Panc1 (cell line): ENCODE results near the gene KRTAP5-1. TPM values are rescaled to one million over a fixed set of nuclear protein-coding genes. Genes with fewer than 3 reads are reported as not detected.

Experiments used
- ATAC-seq: fragments of 200-7000 bp; cut with Tn5 transposase; 2 replicates; pipeline ENCODE4 v1.9.1; 2020; ENCODE audit warnings: mild to moderate bottlenecking, moderate library complexity
- BruUV-seq: library from RNA; stranded (reverse); fragments of 400-500 nt; replicated peaks from 2 replicates; lab custom pipeline; 2021; lab: Mats Ljungman, UMichigan
- CTCF ChIA-PET: fragments of 300-600 bp; sonication (Branson Sonifier 250); formaldehyde crosslinking; loops from one replicate; lab custom pipeline; 2022; ENCODE audit warnings: antibody characterized with exemption; lab: Charles Lee
- POLR2A ChIA-PET: fragments of 300-600 bp; sonication (Branson Sonifier 250); formaldehyde crosslinking; loops from one replicate; lab custom pipeline; 2022; ENCODE audit warnings: antibody characterized with exemption; lab: Charles Lee
- DNase-seq: peaks from one replicate; pipeline ENCODE4 v3.0.0-alpha.2; 2010; ENCODE audit warnings: low read depth, low spot score
- H3K27ac ChIP-seq: 2 replicates; pipeline ENCODE4 v1.5.1; 2011; ENCODE audit warnings: mild to moderate bottlenecking, low read length, inconsistent platforms
- H3K27me3 ChIP-seq: fragments of 200-500 bp; sonication (Bioruptor generic); 2 replicates; pipeline ENCODE4 v1.6.0; 2014; ENCODE audit warnings: low read length, inconsistent platforms; ENCODE audit not compliant: control insufficient read depth, insufficient read depth
- H3K36me3 ChIP-seq: fragments of 200-500 bp; sonication (Bioruptor generic); 2 replicates; pipeline ENCODE4 v1.5.1; 2014; ENCODE audit warnings: inconsistent platforms, mild to moderate bottlenecking, low read length, moderate library complexity; ENCODE audit not compliant: control insufficient read depth, insufficient read depth
- H3K4me1 ChIP-seq: 2 replicates; pipeline ENCODE4 v1.5.1; 2011; ENCODE audit warnings: inconsistent platforms, mild to moderate bottlenecking, low read length, moderate library complexity; ENCODE audit not compliant: control insufficient read depth, insufficient read depth
- H3K4me3 ChIP-seq, 2 experiments: 2 replicates each; pipeline ENCODE4 v1.5.1; 2011 to 2012; ENCODE audit warnings: low read depth in 2 of 2, low read length in 2 of 2, mild to moderate bottlenecking in 2 of 2, inconsistent platforms in 1 of 2, moderate library complexity in 1 of 2
- H3K9me3 ChIP-seq: fragments of 200-500 bp; sonication (Bioruptor generic); 2 replicates; pipeline ENCODE4 v1.5.1; 2014; ENCODE audit warnings: low read depth, mild to moderate bottlenecking, inconsistent platforms, low read length, moderate library complexity; ENCODE audit not compliant: control insufficient read depth, insufficient read depth
- CTCF ChIP-seq: fragments of 450-650 bp; IDR thresholded peaks from 2 replicates; pipeline ENCODE4 v1.5.1; 2017; ENCODE audit warnings: mild to moderate bottlenecking
- POLR2AphosphoS5 ChIP-seq: IDR thresholded peaks from 2 replicates; pipeline ENCODE4 v1.6.1; 2012; ENCODE audit warnings: mild to moderate bottlenecking, low read depth, low read length, moderate library complexity
- REST ChIP-seq, 2 experiments: IDR thresholded peaks; 2 replicates each; pipeline ENCODE4 v1.6.1; 2011 to 2012; ENCODE audit warnings: low read depth in 2 of 2, control low read depth in 1 of 2, low read length in 1 of 2, mild to moderate bottlenecking in 1 of 2, moderate library complexity in 1 of 2; ENCODE audit not compliant: insufficient read depth in 1 of 2
- SIN3A ChIP-seq: IDR thresholded peaks from 2 replicates; pipeline ENCODE4 v1.6.1; 2012; ENCODE audit warnings: low read depth, mild to moderate bottlenecking, low read length, moderate library complexity, borderline replicate concordance; ENCODE audit not compliant: insufficient read depth
- TCF7L2 ChIP-seq: IDR thresholded peaks from 2 replicates; pipeline ENCODE4 v1.6.1; 2011; ENCODE audit warnings: mild to moderate bottlenecking, low read depth, low read length, inconsistent platforms
- in situ Hi-C: cut with HindIII; loops from 2 replicates; pipeline ENCODE4 v1.10.0; 2016; ENCODE audit warnings: low sequenced_read_pairs, low pct_unique_long_range_greater_than_20kb
- intact Hi-C: fragments of 100-400 bp; cut with micrococcal nuclease; formaldehyde crosslinking; loops from one replicate; pipeline ENCODE4 v1.10.0; 2022; ENCODE audit not compliant: unreplicated experiment
- total RNA-seq: library from RNA; stranded (reverse); gene quantifications from one replicate; pipeline ENCODE4 v1.2.1, GENCODE V29; 2021; ENCODE audit not compliant: unreplicated experiment

Gene KRTAP5-1
- total RNA-seq, 1 experiment from 2014 or later = not detected

- ATAC-seq = no peak
- POLR2A ChIA-PET = no interaction called here
- TF ChIP-seq REST (IDR thresholded peaks at IDR 0.05; ENCODE audit: insufficient read depth in 1 of 2, low read depth in 2 of 2, low read length in 1 of 2) (no peak), TCF7L2 (no peak)
Observed at GRCh38 chr11:1545432-1545831, 39.7 kb downstream of the KRTAP5-1 start.

GRCh38 chr11:1544536-1544935 lies 40.5 kb downstream of the KRTAP5-1 start:
- BruUV-seq = no TSS peak
- intact Hi-C loops = loop anchor here (10.0 kb wide), 1 partner anchor 280 kb away; no protein-coding TSS in a partner anchor
- in situ Hi-C loops = no loop called here
- no peak overlapping the region for H3K27ac ChIP-seq
- no peak for TF ChIP-seq CTCF
- TF ChIP-seq TCF7L2 = no peak
- TF ChIP-seq SIN3A = no peak
- TF ChIP-seq POLR2AphosphoS5 = no peak
- no peak for TF ChIP-seq REST (IDR thresholded peaks at IDR 0.05; ENCODE audit: insufficient read depth in 1 of 2, low read depth in 2 of 2, low read length in 1 of 2)
- 0 out of 2 replicates have a peak, but pooled peaks cover 2% of the 10 kb centered on the region for H3K27me3 ChIP-seq
- no peaks in the 10 kb centered on the region for H3K9me3 ChIP-seq
- H3K4me3 ChIP-seq = no peak overlapping the region
- DNase-seq = no peak
- ChIA-PET POLR2A (no interaction called here), CTCF (no interaction called here)
- peaks cover 10% of the 10 kb centered on the region for H3K4me1 ChIP-seq
- no peaks in the 10 kb centered on the region; the same call in 1 of the 2 replicates for H3K36me3 ChIP-seq
- ATAC-seq = no peak

More at GRCh38 chr11:1545432-1545831, 39.7 kb downstream of the KRTAP5-1 start:
- H3K27me3 ChIP-seq = 0 out of 2 replicates have a peak, but pooled peaks cover 2% of the 10 kb centered on the region
- in situ Hi-C loops (no loop called here), intact Hi-C loops (loop anchor here (10.0 kb wide), 1 partner anchor 279 kb away; no protein-coding TSS in a partner anchor)
- no peaks in the 10 kb centered on the region; the same call in 1 of the 2 replicates for H3K36me3 ChIP-seq
- no peaks in the 10 kb centered on the region for H3K9me3 ChIP-seq
- no peak overlapping the region for H3K27ac ChIP-seq
- DNase-seq = no peak
- no peak overlapping the region for H3K4me3 ChIP-seq
- no TSS peak for BruUV-seq
- CTCF ChIA-PET = interaction anchor here (0.6 to 2.3 kb wide), 6 partner anchors 10 to 338 kb away, joined by 3 to 95 read pairs (median 10); no protein-coding TSS in a partner anchor
- H3K4me1 ChIP-seq = peaks cover 10% of the 10 kb centered on the region
